ENCODE measurements around the gene TRIM63. TPM values are rescaled to one million over a fixed set of nuclear protein-coding genes. Genes with fewer than 3 reads are reported as not detected.

The TRIM63 gene
- total RNA-seq, 6 donors from 2014 or later, result 0.26 to 0.61 (median 0.34) TPM; not detected in 3

GRCh38 chr1:26043765-26044164 lies 23.7 kb downstream of the TRIM63 start:
- Histone ChIP-seq H3K9me3 (no peaks in the 10 kb centered on the region), H3K27ac (no peak overlapping the region), H3K4me3 (no peak overlapping the region), H3K27me3 (peaks cover 2 to 37% (median 17%) of the 10 kb centered on the region in 4 donors), H3K4me1 (peaks cover 8 to 18% (median 12%) of the 10 kb centered on the region in 4 donors), H3K36me3 (no peaks in the 10 kb centered on the region)
- DNase-seq (no peak), ATAC-seq (ENCODE audit: low FRiP score in 2 of 2) (no peak)
- no peak for TF ChIP-seq EP300 (IDR thresholded peaks at IDR 0.05)
- TF ChIP-seq POLR2A (IDR thresholded peaks at IDR 0.05), result no peak
- no peak for TF ChIP-seq POLR2AphosphoS5 (IDR thresholded peaks at IDR 0.05)
- TF ChIP-seq CTCF (IDR thresholded peaks at IDR 0.05), result no peak
- 60 to 63% methylated on average over 1 to 2 of the region's 2 CpGs for WGBS, 2 donors

DNA sequence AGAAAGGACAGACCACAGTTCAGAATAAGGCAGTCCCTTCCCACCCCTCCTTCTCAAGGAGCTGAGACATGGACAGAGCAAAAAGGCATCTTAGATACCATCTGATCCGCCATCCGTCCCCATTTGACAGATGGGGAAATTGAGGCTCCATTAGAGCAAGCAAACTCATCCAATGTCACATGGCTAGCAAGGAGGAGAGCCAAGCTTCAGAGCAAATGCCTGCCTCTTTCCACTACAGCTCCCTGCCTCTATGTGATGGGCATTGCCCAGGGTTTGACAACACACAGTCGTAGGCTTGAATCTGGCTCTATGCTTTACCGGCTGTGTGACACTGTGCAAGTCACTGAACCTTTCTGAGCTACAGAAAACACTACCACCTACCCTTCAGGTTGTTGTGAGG lies 25.5 kb downstream of the TRIM63 start:
- H3K27ac ChIP-seq, result no peak overlapping the region
- ATAC-seq (ENCODE audit: low FRiP score in 2 of 2) (no peak), DNase-seq (no peak)
- H3K4me1 ChIP-seq, result peaks cover 8 to 18% (median 12%) of the 10 kb centered on the region in 4 donors
- no peak overlapping the region for H3K4me3 ChIP-seq
- H3K27me3 ChIP-seq, result peaks cover 2 to 30% (median 16%) of the 10 kb centered on the region in 4 donors
- no peak for TF ChIP-seq CTCF (IDR thresholded peaks at IDR 0.05)
- TF ChIP-seq POLR2A (IDR thresholded peaks at IDR 0.05), result no peak
- no peak for TF ChIP-seq EP300 (IDR thresholded peaks at IDR 0.05)
- no peak for TF ChIP-seq POLR2AphosphoS5 (IDR thresholded peaks at IDR 0.05)
- H3K36me3 ChIP-seq, result no peaks in the 10 kb centered on the region
- no peaks in the 10 kb centered on the region for H3K9me3 ChIP-seq
- 20 to 69% methylated on average over 1 to 4 of the region's 4 CpGs for WGBS, 2 donors

DNA sequence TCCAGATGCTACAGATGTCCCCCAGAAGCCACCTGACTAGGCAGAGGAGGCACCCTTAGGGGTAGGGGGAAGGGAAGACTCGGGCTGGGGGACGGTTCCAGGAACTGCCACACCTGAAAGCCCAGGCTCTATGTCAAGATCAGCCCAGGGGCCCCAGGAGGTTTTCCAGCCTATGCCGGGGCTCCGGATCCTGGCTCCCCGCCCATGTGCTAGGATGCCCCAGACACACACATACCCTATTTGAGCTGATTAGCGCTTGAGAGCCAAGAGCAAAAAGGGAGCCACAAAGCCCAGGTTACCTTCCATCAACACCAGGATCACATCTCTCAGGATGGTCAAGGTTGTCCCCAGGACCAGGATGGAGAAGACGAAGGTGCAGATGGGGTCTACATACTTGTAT lies 26.0 kb downstream of the TRIM63 start:
- ATAC-seq (ENCODE audit: low FRiP score in 2 of 2) (no peak), DNase-seq (no peak)
- WGBS, 2 donors, result 76 to 78% methylated on average over 5 to 7 of the region's 7 CpGs
- Histone ChIP-seq H3K9me3 (no peaks in the 10 kb centered on the region), H3K36me3 (no peaks in the 10 kb centered on the region), H3K27me3 (peaks cover 2 to 24% (median 13%) of the 10 kb centered on the region in 4 donors), H3K27ac (no peak overlapping the region), H3K4me3 (no peak overlapping the region), H3K4me1 (peaks cover 11 to 19% (median 14%) of the 10 kb centered on the region in 4 donors)
- no peak for TF ChIP-seq POLR2AphosphoS5 (IDR thresholded peaks at IDR 0.05)
- TF ChIP-seq CTCF (IDR thresholded peaks at IDR 0.05), result no peak
- TF ChIP-seq POLR2A (IDR thresholded peaks at IDR 0.05), result no peak

GRCh38 chr1:26038904-26039303 lies 28.5 kb downstream of the TRIM63 start:
- TF ChIP-seq POLR2AphosphoS5 (IDR thresholded peaks at IDR 0.05) (no peak), CTCF (IDR thresholded peaks at IDR 0.05) (no peak), POLR2A (IDR thresholded peaks at IDR 0.05) (no peak), EP300 (IDR thresholded peaks at IDR 0.05) (no peak)
- ATAC-seq (ENCODE audit: low FRiP score in 2 of 2), result no peak
- Histone ChIP-seq H3K27me3 (peaks cover 0 to 3% (median 0%) of the 10 kb centered on the region in 4 donors), H3K27ac (no peak overlapping the region), H3K9me3 (no peaks in the 10 kb centered on the region), H3K4me3 (no peak overlapping the region), H3K36me3 (no peaks in the 10 kb centered on the region), H3K4me1 (peaks cover 12 to 18% (median 13%) of the 10 kb centered on the region in 4 donors)
- 70 to 100% methylated on average over 1 to 6 of the region's 6 CpGs for WGBS, 2 donors
- DNase-seq, result no peak

GRCh38 chr1:26038477-26038876 lies 29.0 kb downstream of the TRIM63 start:
- no peak overlapping the region for H3K4me3 ChIP-seq
- ATAC-seq (ENCODE audit: low FRiP score in 2 of 2), result no peak
- peaks cover 12 to 18% (median 13%) of the 10 kb centered on the region in 4 donors for H3K4me1 ChIP-seq
- H3K36me3 ChIP-seq, result no peaks in the 10 kb centered on the region
- no peak overlapping the region for H3K27ac ChIP-seq
- 84 to 88% methylated on average over 6 of the region's 6 CpGs for WGBS, 2 donors
- DNase-seq, result no peak
- peaks cover 0 to 3% (median 0%) of the 10 kb centered on the region in 4 donors for H3K27me3 ChIP-seq
- no peaks in the 10 kb centered on the region for H3K9me3 ChIP-seq
- TF ChIP-seq CTCF (IDR thresholded peaks at IDR 0.05) (no peak), POLR2A (IDR thresholded peaks at IDR 0.05) (no peak), EP300 (IDR thresholded peaks at IDR 0.05) (no peak), POLR2AphosphoS5 (IDR thresholded peaks at IDR 0.05) (no peak)

All from upper lobe of left lung (tissue), 6 donors.